Natural killer cell (primary cell): ENCODE data around the gene EVI2A. TPM values are rescaled to one million over a fixed set of nuclear protein-coding genes. Genes with fewer than 3 reads are reported as not detected.
A peak's percentile ranks its signal among the peaks of the same experiment; 100 is the strongest.

Experiments used
- ATAC-seq, 3 donors: fragments of 150-1000 bp in 2 of 3; fragments of 200-7000 bp in 1 of 3; cut with Tn5 transposase; 1 replicate in 1 of 3; 2 replicates in 2 of 3; pipeline ENCODE4 v1.10.0; 2021; ENCODE audit warnings: mild to moderate bottlenecking in 2 of 3, moderate library complexity in 2 of 3
- DNase-seq, 2 donors: peaks; one replicate each; pipeline versions ENCODE4 v3.0.0 to v3.0.0-alpha.2; 2013 to 2021; ENCODE audit warnings: mixed read lengths in 1 of 2
- H3K27ac ChIP-seq: one replicate; pipeline ENCODE4 v1.5.1; 2013; ENCODE audit warnings: mild to moderate bottlenecking, low read length
- H3K27me3 ChIP-seq: one replicate; pipeline ENCODE4 v1.6.1; 2013; ENCODE audit warnings: low read length; ENCODE audit not compliant: control insufficient read depth, insufficient read depth
- H3K36me3 ChIP-seq: one replicate; pipeline ENCODE4 v1.6.1; 2013; ENCODE audit warnings: low read length; ENCODE audit not compliant: control insufficient read depth, insufficient read depth
- H3K4me1 ChIP-seq: one replicate; pipeline ENCODE4 v1.6.1; 2013; ENCODE audit warnings: low read length; ENCODE audit not compliant: control insufficient read depth, insufficient read depth
- H3K4me3 ChIP-seq: one replicate; pipeline ENCODE4 v1.5.1; 2013; ENCODE audit warnings: low read length
- H3K9me3 ChIP-seq: one replicate; pipeline ENCODE4 v1.6.1; 2013; ENCODE audit warnings: low read length; ENCODE audit not compliant: control insufficient read depth, insufficient read depth
- H3K27ac Mint-ChIP-seq, 2 donors: one replicate each; pipeline ENCODE4 v1.8.0; 2022; ENCODE audit warnings: mild to moderate bottlenecking in 2 of 2, mixed read lengths in 2 of 2, moderate library complexity in 1 of 2
- H3K27me3 Mint-ChIP-seq, 2 donors: one replicate each; pipeline ENCODE4 v1.8.0; 2022; ENCODE audit warnings: low read depth in 2 of 2, mixed read lengths in 2 of 2
- H3K36me3 Mint-ChIP-seq: one replicate; pipeline ENCODE4 v1.8.0; 2022; ENCODE audit warnings: mixed read lengths
- H3K4me1 Mint-ChIP-seq, 2 donors: one replicate each; pipeline ENCODE4 v1.8.0; 2022; ENCODE audit warnings: mixed read lengths in 2 of 2
- H3K4me3 Mint-ChIP-seq: one replicate; pipeline ENCODE4 v1.8.0; 2022; ENCODE audit warnings: mild to moderate bottlenecking, moderate library complexity, mixed read lengths
- H3K9me3 Mint-ChIP-seq, 2 donors: one replicate each; pipeline ENCODE4 v1.8.0; 2022; ENCODE audit warnings: mixed read lengths in 2 of 2
- WGBS: methylation state at CpG from one replicate; pipeline ENCODE4 v1.1.7; 2013; ENCODE audit warnings: missing lambda C conversion rate; ENCODE audit not compliant: insufficient coverage; 5-methylcytosine and 5-hydroxymethylcytosine counted together
- intact Hi-C: fragments of 100-400 bp; cut with micrococcal nuclease; formaldehyde crosslinking; loops from one replicate; pipeline ENCODE4 v1.14.2; 2022
- total RNA-seq, 4 donors: library from RNA; stranded (reverse); fragments of 120-200 nt in 1 of 4; gene quantifications; one replicate each; pipeline versions ENCODE4 v1.2.3 to v1.2.4, GENCODE V29; 2013 to 2022
- TF ChIP-seq, protein P1 (sequence below): fragments of 200-600 bp; IDR thresholded peaks from one replicate; pipeline ENCODE4 v1.8.0; 2022; ENCODE audit warnings: antibody characterized with exemption

The EVI2A gene, protein sequence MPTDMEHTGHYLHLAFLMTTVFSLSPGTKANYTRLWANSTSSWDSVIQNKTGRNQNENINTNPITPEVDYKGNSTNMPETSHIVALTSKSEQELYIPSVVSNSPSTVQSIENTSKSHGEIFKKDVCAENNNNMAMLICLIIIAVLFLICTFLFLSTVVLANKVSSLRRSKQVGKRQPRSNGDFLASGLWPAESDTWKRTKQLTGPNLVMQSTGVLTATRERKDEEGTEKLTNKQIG
- 10 to 100 TPM; 20.9 to 33.0 (median 32.4) TPM for total RNA-seq
- total RNA-seq (2013), result 133 TPM

DNA sequence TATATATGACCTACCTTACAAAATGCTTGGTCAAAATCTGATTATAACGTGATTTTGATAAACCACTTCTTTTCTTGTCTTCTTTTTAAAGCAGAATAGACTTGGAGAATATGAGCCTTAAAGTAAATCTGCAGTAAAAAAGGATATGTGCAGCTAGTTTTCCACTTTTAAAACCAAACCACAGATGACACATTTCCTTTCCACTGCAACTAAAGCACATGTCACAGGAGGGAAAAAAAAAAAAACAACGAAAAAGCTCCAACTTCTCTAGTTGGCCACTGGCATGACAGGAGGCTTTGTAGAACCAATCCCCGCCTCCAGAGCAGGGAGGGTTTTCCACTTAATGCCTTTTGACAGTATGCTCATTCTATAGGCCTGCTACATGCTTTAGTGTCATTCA, at the start of gene EVI2A:
EVI2A (minus strand) TSS at position 142 of the 400 bp plus-strand sequence. CDS start 2,609 bp downstream, outside the sequence.
- Mint-ChIP-seq H3K4me3 (peak within 1 kb of the TSS; percentile 80), H3K27ac (peak within 1 kb of the TSS; percentile 89 to 93), H3K27me3 (no peaks in the 10 kb centered on the region), H3K9me3 (no peaks in the 10 kb centered on the region), H3K36me3 (no peaks in the 10 kb centered on the region), H3K4me1 (peaks cover 33 to 37% of the 10 kb centered on the region in 2 donors)
- Histone ChIP-seq H3K4me1 (peaks cover 9% of the 10 kb centered on the region), H3K27ac (peak within 1 kb of the TSS; percentile 93), H3K9me3 (no peaks in the 10 kb centered on the region), H3K27me3 (no peaks in the 10 kb centered on the region), H3K4me3 (peak within 1 kb of the TSS; percentile 75), H3K36me3 (peaks cover 4% of the 10 kb centered on the region)
- TF ChIP-seq, protein P1, sequence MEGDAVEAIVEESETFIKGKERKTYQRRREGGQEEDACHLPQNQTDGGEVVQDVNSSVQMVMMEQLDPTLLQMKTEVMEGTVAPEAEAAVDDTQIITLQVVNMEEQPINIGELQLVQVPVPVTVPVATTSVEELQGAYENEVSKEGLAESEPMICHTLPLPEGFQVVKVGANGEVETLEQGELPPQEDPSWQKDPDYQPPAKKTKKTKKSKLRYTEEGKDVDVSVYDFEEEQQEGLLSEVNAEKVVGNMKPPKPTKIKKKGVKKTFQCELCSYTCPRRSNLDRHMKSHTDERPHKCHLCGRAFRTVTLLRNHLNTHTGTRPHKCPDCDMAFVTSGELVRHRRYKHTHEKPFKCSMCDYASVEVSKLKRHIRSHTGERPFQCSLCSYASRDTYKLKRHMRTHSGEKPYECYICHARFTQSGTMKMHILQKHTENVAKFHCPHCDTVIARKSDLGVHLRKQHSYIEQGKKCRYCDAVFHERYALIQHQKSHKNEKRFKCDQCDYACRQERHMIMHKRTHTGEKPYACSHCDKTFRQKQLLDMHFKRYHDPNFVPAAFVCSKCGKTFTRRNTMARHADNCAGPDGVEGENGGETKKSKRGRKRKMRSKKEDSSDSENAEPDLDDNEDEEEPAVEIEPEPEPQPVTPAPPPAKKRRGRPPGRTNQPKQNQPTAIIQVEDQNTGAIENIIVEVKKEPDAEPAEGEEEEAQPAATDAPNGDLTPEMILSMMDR, result no peak
- WGBS, result 0% methylated on average over 2 of the region's 3 CpGs
- DNase-seq (peak; percentile 54 to 93), ATAC-seq (peak; percentile 88 to 95 (median 92))
- intact Hi-C loops, result loop anchor here (1.0 to 10.0 kb wide), 4 partner anchors 10 to 347 kb away; partner anchors contain the start of gene RNF135

DNA sequence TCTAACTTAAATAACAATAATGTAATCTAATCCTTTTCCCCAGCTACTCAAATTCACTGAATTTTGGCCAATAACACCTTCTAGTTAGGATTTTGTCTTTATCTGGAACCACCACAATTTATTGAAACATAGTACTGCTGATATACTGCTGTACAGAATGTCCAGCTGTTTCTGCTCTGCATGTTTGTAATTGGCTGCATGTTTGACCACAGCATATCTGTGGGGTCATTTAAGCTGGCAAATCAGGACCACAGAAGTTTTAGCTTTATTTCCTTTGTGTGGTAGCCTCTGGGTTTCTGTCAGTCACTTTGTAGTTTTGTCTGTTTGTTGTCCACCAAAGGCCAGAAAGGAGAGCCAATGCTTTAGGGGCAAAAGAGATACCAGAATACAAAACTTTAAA, 47.8 kb upstream of the EVI2A start:
- Histone ChIP-seq H3K4me1 (peaks cover 4% of the 10 kb centered on the region), H3K36me3 (peaks cover 10% of the 10 kb centered on the region), H3K4me3 (no peak overlapping the region), H3K27ac (no peak overlapping the region), H3K27me3 (no peaks in the 10 kb centered on the region), H3K9me3 (no peaks in the 10 kb centered on the region)
- H3K9me3 Mint-ChIP-seq, result no peaks in the 10 kb centered on the region
- no peaks in the 10 kb centered on the region for H3K36me3 Mint-ChIP-seq
- no peaks in the 10 kb centered on the region for H3K27me3 Mint-ChIP-seq
- DNase-seq (no peak), ATAC-seq (no peak)
- H3K27ac Mint-ChIP-seq, result no peak overlapping the region
- no peaks in the 10 kb centered on the region for H3K4me1 Mint-ChIP-seq
- TF ChIP-seq, protein P1, result no peak
- intact Hi-C loops, result no loop called here
- no peak overlapping the region for H3K4me3 Mint-ChIP-seq

DNA sequence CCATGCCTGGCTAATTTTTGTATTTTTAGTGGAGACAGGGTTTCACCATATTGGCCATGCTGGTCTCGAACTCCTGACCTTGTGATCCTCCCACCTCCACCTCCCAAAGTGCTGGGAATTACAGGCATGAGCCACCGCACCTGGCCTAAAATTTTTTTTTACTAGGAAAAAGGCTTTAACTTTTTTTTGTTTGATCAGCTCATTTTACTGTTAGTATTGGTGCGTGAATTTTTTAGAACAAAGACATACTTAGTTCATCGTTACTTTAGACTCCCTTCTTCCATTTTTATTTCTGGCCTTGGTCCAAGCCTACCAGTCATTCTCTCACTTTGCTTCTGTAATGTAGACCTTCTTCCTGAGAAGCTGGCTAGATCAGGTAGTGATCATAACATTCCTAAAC, 44.7 kb upstream of the EVI2A start:
- H3K27ac Mint-ChIP-seq, result no peak overlapping the region
- TF ChIP-seq, protein P1, result no peak

DNA sequence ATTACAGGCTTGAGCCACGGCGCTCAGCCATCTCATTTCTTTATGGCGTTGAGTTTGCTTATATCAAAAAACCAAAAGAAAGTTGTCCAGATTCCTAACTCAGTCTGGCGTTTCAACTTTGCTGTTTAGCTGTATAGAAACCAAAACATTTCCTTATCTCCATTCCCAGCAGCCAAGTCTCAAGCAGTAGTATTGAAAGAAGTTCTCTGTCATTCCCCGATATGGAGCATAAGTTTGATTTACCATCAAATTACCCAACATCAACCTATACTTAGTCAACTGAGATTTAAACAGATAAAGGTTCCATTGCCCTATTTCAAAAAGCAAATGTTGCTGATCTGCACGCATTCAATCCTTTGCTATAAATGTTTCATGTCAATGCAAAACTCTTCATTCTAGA, 42.6 kb upstream of the EVI2A start:
- H3K27ac ChIP-seq, result no peak overlapping the region
- ATAC-seq (no peak), DNase-seq (no peak)
- H3K27me3 Mint-ChIP-seq, result no peaks in the 10 kb centered on the region
- H3K4me3 ChIP-seq, result no peak overlapping the region
- H3K36me3 ChIP-seq, result peaks cover 23% of the 10 kb centered on the region
- H3K9me3 ChIP-seq, result no peaks in the 10 kb centered on the region
- H3K4me3 Mint-ChIP-seq, result no peak overlapping the region
- H3K27ac Mint-ChIP-seq, result no peak overlapping the region
- H3K27me3 ChIP-seq, result no peaks in the 10 kb centered on the region
- intact Hi-C loops, result no loop called here
- WGBS, result 98% methylated on average over 6 of the region's 6 CpGs
- H3K9me3 Mint-ChIP-seq, result no peaks in the 10 kb centered on the region
- no peaks in the 10 kb centered on the region for H3K4me1 ChIP-seq
- TF ChIP-seq, protein P1, result no peak
- H3K4me1 Mint-ChIP-seq, result peaks cover 0 to 5% of the 10 kb centered on the region in 2 donors
- no peaks in the 10 kb centered on the region for H3K36me3 Mint-ChIP-seq

More for the DNA sequence above, 44.7 kb upstream of the EVI2A start:
- H3K9me3 Mint-ChIP-seq, result no peaks in the 10 kb centered on the region
- Histone ChIP-seq H3K9me3 (no peaks in the 10 kb centered on the region), H3K4me3 (no peak overlapping the region), H3K27ac (no peak overlapping the region), H3K4me1 (no peaks in the 10 kb centered on the region), H3K36me3 (peaks cover 9% of the 10 kb centered on the region), H3K27me3 (no peaks in the 10 kb centered on the region)
- no peaks in the 10 kb centered on the region for H3K36me3 Mint-ChIP-seq
- 100% methylated on average over 4 of the region's 4 CpGs for WGBS
- H3K27me3 Mint-ChIP-seq, result no peaks in the 10 kb centered on the region
- ATAC-seq, result no peak
- no peak overlapping the region for H3K4me3 Mint-ChIP-seq
- peaks cover 0 to 5% of the 10 kb centered on the region in 2 donors for H3K4me1 Mint-ChIP-seq
- intact Hi-C loops, result no loop called here
- DNase-seq, result no peak
